Limb (tissue), 2 donors: ENCODE data around the gene PDE5A.
A peak's percentile ranks its signal among the peaks of the same experiment; 100 is the strongest.
"Not testable (repeated sequence)": the region's sequence is repeated elsewhere in the genome, so short reads cannot be mapped to it uniquely, and the experiment has no call there.

Source experiments
- DNase-seq, 2 donors: peaks; one replicate each; pipeline ENCODE4 v3.0.0-alpha.2; 2016; ENCODE audit errors: extremely low spot score in 2 of 2

The PDE5A gene

DNA sequence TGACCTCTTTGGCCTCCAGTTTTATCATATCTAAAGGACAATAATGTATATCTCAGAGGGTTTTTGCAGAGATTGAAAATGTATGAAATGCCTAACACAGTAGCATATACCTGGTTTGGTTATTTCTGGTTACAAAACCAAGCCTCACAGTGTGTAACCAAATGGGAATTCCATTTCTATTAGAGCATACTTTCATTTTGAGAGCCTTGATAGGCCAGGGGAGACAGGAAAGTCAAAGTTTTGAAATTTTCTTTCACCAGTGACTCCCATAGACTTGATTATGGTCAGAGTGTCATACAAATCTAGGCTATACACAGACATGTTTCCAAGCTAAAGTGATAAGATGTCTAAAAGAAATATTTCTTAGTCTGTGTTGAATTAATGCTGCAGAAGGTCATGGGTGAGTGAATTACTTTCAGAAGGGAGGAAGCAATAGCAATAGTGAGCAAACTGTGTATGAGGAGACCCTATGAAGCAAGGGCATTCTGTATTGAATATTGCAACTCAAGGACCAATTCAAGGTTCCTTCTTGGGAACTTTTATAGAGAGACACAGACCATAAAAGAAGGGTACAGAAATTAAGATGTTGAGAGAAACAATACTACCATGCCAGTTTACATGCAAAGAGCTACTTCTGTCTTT lies 151.1 kb downstream of the PDE5A start:
- DNase-seq = no peak

DNA sequence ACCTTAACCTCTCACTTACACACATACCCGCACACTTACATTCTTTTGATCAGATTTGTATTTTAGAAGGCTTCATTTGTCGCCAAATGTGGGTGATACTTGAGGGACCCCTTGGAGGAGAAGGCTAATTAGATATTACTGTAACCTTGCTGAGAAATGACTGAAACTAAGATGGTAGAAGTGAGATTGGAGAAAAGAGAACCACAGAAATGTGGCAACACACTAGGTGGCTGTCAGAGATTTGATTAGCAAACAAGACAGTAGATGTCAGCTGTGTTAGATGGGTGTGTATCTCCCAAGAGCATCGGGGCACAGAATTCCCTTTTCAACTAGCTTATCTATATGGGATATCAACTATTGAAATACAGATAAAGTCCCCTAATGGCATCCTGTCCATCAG lies 157.3 kb downstream of the PDE5A start:
- no peak for DNase-seq

DNA sequence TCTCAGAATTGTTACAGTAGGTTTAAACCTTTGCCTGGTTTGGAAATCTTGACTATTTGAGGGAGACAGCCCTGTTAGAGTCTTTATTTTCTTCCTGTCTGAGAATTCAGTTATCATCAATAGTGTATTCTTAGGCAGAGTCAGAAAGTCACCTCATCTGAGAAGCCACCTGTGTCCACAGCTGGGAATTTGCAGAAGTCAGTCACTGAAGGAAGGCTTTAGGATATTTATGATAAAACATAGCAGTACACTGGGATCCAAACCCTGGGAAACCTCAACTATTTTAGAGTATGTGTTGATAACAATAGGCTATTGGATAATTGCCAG lies 157.9 kb downstream of the PDE5A start:
- not testable (repeated sequence) for DNase-seq

DNA sequence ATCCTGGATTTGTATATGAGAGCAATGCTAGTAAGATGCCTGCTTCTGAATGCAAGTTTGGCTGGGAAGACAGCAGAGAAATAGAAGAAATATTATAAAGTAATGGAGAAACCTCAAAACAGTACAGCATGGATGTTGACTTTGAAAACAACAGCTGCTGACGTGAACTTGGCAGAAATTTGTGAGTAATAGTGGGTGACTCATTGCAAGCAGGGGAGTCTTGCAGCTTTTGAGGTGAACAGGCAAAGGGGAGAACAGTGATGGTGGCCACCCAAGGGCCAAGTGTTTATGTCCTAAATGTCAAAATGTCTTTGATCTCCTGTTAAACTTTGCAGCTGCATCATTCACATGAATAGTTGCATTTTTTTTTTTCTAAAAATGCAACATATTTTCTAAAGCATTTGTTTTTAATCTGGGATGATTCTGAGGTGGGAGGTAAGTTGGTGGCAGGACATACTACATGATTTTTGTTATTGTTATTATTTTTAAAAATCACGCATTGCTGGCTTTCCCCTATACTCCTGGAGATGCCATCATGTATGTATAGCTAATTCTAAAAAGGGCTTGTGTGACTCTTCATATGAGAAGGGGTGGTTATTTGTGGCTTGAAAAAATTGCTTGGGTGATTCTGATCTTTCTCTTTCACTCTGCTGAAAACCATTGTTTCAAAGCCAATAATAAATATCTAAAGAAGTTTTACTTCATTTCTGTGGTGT lies 158.4 kb downstream of the PDE5A start:
- DNase-seq = not testable (repeated sequence)

DNA sequence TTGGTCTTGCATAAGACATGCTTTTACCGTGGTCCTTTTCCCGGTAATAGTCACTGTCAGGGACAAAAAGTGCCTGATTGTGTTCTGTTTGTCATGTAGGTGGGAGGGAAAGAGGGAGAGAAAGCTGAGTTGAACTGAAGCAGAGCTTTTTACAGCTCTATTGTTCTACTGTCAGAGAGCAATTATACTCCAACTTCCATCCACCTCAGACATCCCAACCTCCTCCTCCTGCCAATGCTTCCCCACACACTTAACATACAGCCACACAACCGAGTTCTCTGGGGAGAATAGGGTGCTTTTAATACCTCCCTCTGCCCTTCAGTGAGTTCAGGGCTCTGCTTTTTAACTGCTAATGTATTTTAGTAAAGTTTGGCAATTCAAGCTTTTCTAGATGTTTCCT lies 159.6 kb downstream of the PDE5A start:
- not testable (repeated sequence) for DNase-seq

DNA sequence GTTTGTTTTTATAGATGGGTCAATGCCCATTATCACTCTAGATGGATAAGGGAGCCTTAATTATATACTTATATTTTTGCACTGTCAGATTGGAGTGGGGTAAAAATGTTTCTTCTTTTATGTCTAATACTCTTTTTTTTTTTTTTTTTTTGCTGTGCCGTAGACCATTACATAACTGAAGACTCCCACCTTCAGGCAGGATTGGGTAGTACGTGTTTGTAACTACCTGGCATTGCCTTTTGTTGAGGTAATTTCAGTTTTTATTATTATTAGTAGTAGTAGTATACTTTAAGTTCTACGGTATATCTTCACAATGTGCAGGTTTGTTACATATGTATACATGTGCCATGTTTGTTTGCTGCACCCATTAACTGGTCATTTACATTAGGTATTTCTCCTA lies 165.9 kb downstream of the PDE5A start:
- not testable (repeated sequence) for DNase-seq

DNA sequence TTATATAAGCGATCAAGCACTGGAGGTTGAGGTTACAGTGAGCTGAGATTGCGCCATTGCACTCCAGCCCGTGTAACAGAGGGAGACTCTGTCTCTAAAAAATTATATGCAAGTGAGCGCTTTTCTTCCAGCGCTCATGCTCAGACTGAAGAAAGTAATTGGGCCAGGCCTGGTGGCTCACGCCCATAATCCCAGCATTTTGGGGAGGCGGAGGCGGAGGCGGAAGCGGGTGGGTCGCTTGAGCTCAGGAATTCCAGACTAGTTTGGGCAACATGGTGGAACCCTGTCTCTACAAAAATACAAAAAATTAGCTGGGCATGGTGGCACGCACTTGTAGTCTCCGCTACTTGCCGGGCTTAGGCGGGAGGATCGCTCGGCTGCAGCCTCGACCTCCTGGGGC lies 172.9 kb downstream of the PDE5A start:
- DNase-seq = peak in 1 of 2 donors; percentile 38

DNA sequence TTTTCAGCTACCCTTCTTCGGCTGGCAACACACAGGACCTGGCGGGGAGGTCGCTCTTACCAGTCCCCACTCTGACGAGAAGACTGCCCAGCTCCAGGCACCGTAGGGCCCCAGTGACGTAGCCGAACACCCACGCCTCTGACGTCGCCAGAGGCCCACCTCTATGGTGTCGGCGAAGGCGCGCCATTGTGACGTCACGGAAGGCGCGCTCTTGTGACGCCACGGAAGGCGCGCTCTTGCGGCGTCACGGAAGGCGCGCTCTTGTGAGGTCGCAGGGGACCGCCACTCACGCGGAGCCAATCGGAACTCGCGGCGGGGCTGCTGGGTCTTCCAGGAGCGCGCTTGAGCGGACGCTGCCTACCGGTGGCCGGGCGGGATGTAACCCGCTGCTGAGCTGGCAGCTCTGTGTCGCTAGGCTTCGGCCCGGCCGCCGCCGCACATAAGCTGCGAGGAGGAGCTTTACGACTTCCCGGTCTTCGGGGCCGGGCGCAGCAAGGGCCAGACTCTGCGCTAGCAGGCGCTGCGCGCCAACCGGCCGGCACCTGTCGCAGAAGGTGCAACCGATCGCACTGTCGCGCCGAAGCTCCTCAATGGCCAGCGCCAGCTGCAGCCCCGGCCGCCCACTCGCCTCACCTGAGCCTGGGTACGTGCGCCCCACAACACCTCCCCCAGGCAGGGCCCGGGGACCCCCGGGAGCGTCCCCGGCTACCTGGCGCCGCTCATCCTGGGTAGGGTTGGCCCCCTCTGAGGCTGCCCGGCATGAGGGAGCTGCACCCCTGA lies 173.9 kb downstream of the PDE5A start:
- DNase-seq = peak; percentile 93 to 100

DNA sequence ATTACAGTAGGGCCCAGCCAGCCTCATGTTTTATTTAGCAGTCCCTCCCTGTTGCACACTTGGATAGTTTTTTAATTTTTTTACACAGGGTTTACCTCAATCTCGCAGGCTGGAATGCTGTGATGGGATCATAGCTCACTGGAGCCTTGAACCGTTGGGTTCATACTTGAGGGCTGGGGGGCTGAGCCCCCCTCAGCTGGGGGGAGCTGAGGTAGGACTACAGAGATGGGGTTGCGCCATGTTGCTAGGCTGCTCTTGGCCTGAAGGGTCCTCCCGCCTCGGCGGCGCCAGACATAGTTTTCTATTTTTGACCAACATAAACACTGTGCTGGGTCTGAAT lies 174.5 kb downstream of the PDE5A start:
- not testable (repeated sequence) for DNase-seq

DNA sequence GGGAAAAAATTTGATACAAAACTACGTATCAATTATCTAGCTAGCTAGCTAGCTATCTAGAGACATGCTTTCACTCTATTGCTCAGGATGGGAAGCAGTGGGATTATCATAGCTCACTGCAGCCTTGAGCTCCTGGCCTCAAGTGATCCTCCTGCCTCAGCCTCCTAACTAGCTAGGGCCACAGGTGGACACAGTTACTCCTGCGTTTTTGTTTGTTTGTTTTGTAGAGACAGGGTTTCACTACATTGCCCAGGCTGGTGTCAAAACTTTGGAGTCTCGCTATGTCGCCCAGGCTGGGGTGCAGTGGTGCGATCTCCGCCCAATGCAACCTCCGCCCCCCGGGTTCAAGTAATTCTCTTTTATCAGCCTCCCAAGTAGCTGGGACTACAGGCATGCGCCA lies 175.3 kb downstream of the PDE5A start:
- DNase-seq = not testable (repeated sequence)

DNA sequence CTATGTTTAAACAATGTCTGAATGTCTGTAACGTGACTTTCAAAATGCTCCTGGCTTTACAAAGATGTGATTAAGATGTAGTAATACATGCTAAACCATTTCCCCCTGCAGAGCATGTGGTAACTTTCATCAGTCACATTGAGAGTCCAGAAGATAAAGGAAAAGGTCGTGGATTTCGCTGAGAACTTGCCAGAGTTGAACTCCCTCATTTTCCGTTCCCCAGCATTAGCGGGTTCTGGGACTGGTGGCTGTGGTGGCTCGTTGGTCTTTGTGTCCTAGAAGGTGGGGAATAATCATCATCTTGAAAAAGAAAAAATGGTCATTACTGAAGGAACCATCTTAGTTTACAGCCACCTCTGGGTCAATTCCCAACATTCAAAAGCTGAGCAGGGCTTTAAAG lies 178.8 kb downstream of the PDE5A start:
- not testable (repeated sequence) for DNase-seq
